ENCODE measurements around the gene DLG2.

Gene DLG2

GRCh38 chr11:83723999-83724398 is 1903.1 kb downstream of the DLG2 start:
- DNase-seq (ENCODE audit: low read depth in 2 of 2), result peak in 1 of 2 donors; percentile 3

GRCh38 chr11:83722392-83723119 is 1904.6 kb downstream of the DLG2 start:
- DNase-seq (ENCODE audit: low read depth in 2 of 2), result no peak

GRCh38 chr11:83721263-83721662 is 1905.9 kb downstream of the DLG2 start:
- DNase-seq (ENCODE audit: low read depth in 2 of 2), result no peak

GRCh38 chr11:83720675-83721074 is 1906.5 kb downstream of the DLG2 start:
- no peak for DNase-seq (ENCODE audit: low read depth in 2 of 2)

- DNase-seq (ENCODE audit: low read depth in 2 of 2), result no peak
These were observed 1909.6 kb downstream of the DLG2 start for GRCh38 chr11:83717537-83717936.

GRCh38 chr11:83715927-83716535 is 1911.1 kb downstream of the DLG2 start:
- no peak for DNase-seq (ENCODE audit: low read depth in 2 of 2)

GRCh38 chr11:83713708-83714107 is 1913.4 kb downstream of the DLG2 start:
- DNase-seq (ENCODE audit: low read depth in 2 of 2), result no peak

- DNase-seq (ENCODE audit: low read depth in 2 of 2), result no peak
These were observed 1916.0 kb downstream of the DLG2 start for GRCh38 chr11:83711106-83711527.

- DNase-seq (ENCODE audit: low read depth in 2 of 2), result no peak
These were observed 1917.7 kb downstream of the DLG2 start for GRCh38 chr11:83709434-83709833.

GRCh38 chr11:83706566-83706965 is 1920.6 kb downstream of the DLG2 start:
- DNase-seq (ENCODE audit: low read depth in 2 of 2), result no peak

GRCh38 chr11:83702796-83703195 is 1924.3 kb downstream of the DLG2 start:
- DNase-seq (ENCODE audit: low read depth in 2 of 2), result no peak

- DNase-seq (ENCODE audit: low read depth in 2 of 2), result no peak
These were observed 1929.6 kb downstream of the DLG2 start for GRCh38 chr11:83697518-83697917.

GRCh38 chr11:83695046-83695445 is 1932.1 kb downstream of the DLG2 start:
- no peak for DNase-seq (ENCODE audit: low read depth in 2 of 2)

- no peak for DNase-seq (ENCODE audit: low read depth in 2 of 2)
These were observed 1932.8 kb downstream of the DLG2 start for GRCh38 chr11:83694191-83694910.

- no peak for DNase-seq (ENCODE audit: low read depth in 2 of 2)
These were observed 1933.7 kb downstream of the DLG2 start for GRCh38 chr11:83693306-83693992.

GRCh38 chr11:83692675-83693074 is 1934.5 kb downstream of the DLG2 start:
- no peak for DNase-seq (ENCODE audit: low read depth in 2 of 2)

- no peak for DNase-seq (ENCODE audit: low read depth in 2 of 2)
These were observed 1935.6 kb downstream of the DLG2 start for GRCh38 chr11:83691451-83691950.

- no peak for DNase-seq (ENCODE audit: low read depth in 2 of 2)
These were observed 1937.9 kb downstream of the DLG2 start for GRCh38 chr11:83689144-83689780.

- DNase-seq (ENCODE audit: low read depth in 2 of 2), result no peak
These were observed 1939.4 kb downstream of the DLG2 start for GRCh38 chr11:83687787-83688186.

GRCh38 chr11:83685730-83686129 is 1941.4 kb downstream of the DLG2 start:
- no peak for DNase-seq (ENCODE audit: low read depth in 2 of 2)

GRCh38 chr11:83684071-83684470 is 1943.1 kb downstream of the DLG2 start:
- DNase-seq (ENCODE audit: low read depth in 2 of 2), result no peak

GRCh38 chr11:83682611-83682973 is 1944.6 kb downstream of the DLG2 start:
- no peak for DNase-seq (ENCODE audit: low read depth in 2 of 2)
